HepG2 (cell line): ENCODE measurements around the gene TAL2. TPM values are rescaled to one million over a fixed set of nuclear protein-coding genes. Genes with fewer than 3 reads are reported as not detected.
A peak's percentile ranks its signal among the peaks of the same experiment; 100 is the strongest.

ENCODE experiments used
- ARID2 ChIP-seq: sonication (generic); formaldehyde crosslinking; IDR thresholded peaks from 2 replicates; pipeline ENCODE4 v1.8.1; 2022; ENCODE audit warnings: mild to moderate bottlenecking, missing genetic modification reagents, borderline replicate concordance
- FLYWCH1 ChIP-seq: sonication (generic); formaldehyde crosslinking; IDR thresholded peaks from 2 replicates; pipeline ENCODE4 v1.8.1; 2023; ENCODE audit warnings: mild to moderate bottlenecking, missing genetic modification reagents
- LCORL ChIP-seq, 2 experiments: fragments of 450-650 bp in 1 of 2; sonication (generic) in 1 of 2; formaldehyde crosslinking in 1 of 2; IDR thresholded peaks; 2 replicates each; pipeline versions ENCODE4 v1.5.0 to v1.6.1; 2017 to 2020; ENCODE audit warnings: antibody characterized with exemption in 1 of 2, missing genetic modification reagents in 1 of 2
- PAX8 ChIP-seq: sonication (generic); formaldehyde crosslinking; IDR thresholded peaks from 2 replicates; pipeline ENCODE4 v1.8.0; 2022; ENCODE audit warnings: mild to moderate bottlenecking, missing genetic modification reagents, borderline replicate concordance
- POGZ ChIP-seq: sonication (generic); formaldehyde crosslinking; IDR thresholded peaks from 2 replicates; pipeline ENCODE4 v1.4.0; 2020; ENCODE audit warnings: mild to moderate bottlenecking, missing genetic modification reagents
- RAD21 ChIP-seq: fragments of 450-650 bp; formaldehyde crosslinking; IDR thresholded peaks from 2 replicates; pipeline ENCODE4 v1.5.0; 2020; ENCODE audit warnings: mild to moderate bottlenecking
- REXO4 ChIP-seq: sonication (generic); formaldehyde crosslinking; IDR thresholded peaks from 2 replicates; pipeline ENCODE4 v1.8.0; 2022; ENCODE audit warnings: missing genetic modification reagents, mild to moderate bottlenecking, borderline replicate concordance
- RNF2 ChIP-seq: fragments of 450-650 bp; conservative IDR thresholded peaks from 2 replicates; pipeline ENCODE4 v1.6.1; 2016; ENCODE audit warnings: low read depth
- SAFB2 ChIP-seq: sonication (generic); formaldehyde crosslinking; IDR thresholded peaks from 2 replicates; pipeline ENCODE4 v1.5.1; 2020; ENCODE audit warnings: missing genetic modification reagents, low read depth, mild to moderate bottlenecking, borderline replicate concordance
- SATB2 ChIP-seq: sonication (generic); formaldehyde crosslinking; IDR thresholded peaks from 2 replicates; pipeline ENCODE4 v1.5.0; 2020; ENCODE audit warnings: missing genetic modification reagents
- SCMH1 ChIP-seq: sonication (generic); formaldehyde crosslinking; IDR thresholded peaks from 2 replicates; pipeline ENCODE4 v1.9.0; 2021; ENCODE audit warnings: missing genetic modification reagents, mild to moderate bottlenecking, borderline replicate concordance
- YEATS4 ChIP-seq: sonication (generic); formaldehyde crosslinking; IDR thresholded peaks from 2 replicates; pipeline ENCODE4 v1.4.0; 2020; ENCODE audit warnings: missing genetic modification reagents, borderline replicate concordance
- ZNF430 ChIP-seq: sonication (generic); formaldehyde crosslinking; IDR thresholded peaks from 2 replicates; pipeline ENCODE4 v1.9.0; 2021; ENCODE audit warnings: mild to moderate bottlenecking, missing genetic modification reagents
- ZNF589 ChIP-seq: sonication (generic); formaldehyde crosslinking; conservative IDR thresholded peaks from 2 replicates; pipeline ENCODE4 v1.8.0; 2022; ENCODE audit warnings: mild to moderate bottlenecking, moderate library complexity, missing genetic modification reagents
- ZNF788 ChIP-seq: sonication (generic); formaldehyde crosslinking; IDR thresholded peaks from 2 replicates; pipeline ENCODE4 v1.5.0; 2020; ENCODE audit warnings: mild to moderate bottlenecking, missing genetic modification reagents, borderline replicate concordance
- polyA plus RNA-seq, 8 experiments: library from polyadenylated mRNA; depleted of rRNA in 3 of 8; stranded (reverse) in 7 of 8; unstranded in 1 of 8; fragments of >200 nt; fragmentation: Illumina TruSeq in 4 of 8; extraction: Trizol in 4 of 8; gene quantifications; 2 replicates each; pipeline versions ENCODE4 v1.2.1 to v1.2.3, GENCODE V29; 2011 to 2016; ENCODE audit warnings: low read depth in 4 of 8, missing spikeins in 1 of 8, mixed read lengths in 1 of 8; ENCODE audit not compliant: insufficient read depth in 1 of 8
- total RNA-seq, 5 experiments: library from RNA; depleted of rRNA; stranded (reverse); fragments of >200 nt; fragmentation: Illumina TruSeq; extraction: Trizol; gene quantifications; 2 replicates each; pipeline ENCODE4 v1.2.3, GENCODE V29; 2016; ENCODE audit warnings: low read depth in 1 of 5
- TF ChIP-seq, protein P1 (sequence below), 2 experiments: sonication (generic) in 1 of 2; formaldehyde crosslinking in 1 of 2; IDR thresholded peaks; 2 replicates each; pipeline versions ENCODE4 v1.4.0 to v1.6.1; 2016 to 2020; ENCODE audit warnings: borderline replicate concordance in 1 of 2, low read depth in 1 of 2, mild to moderate bottlenecking in 1 of 2, missing genetic modification reagents in 1 of 2
- TF ChIP-seq, protein P2 (sequence below): IDR thresholded peaks from 2 replicates; pipeline ENCODE4 v1.6.1; 2016; ENCODE audit warnings: missing compliant biosample characterization, missing genetic modification reagents, borderline replicate concordance
- TF ChIP-seq, protein P3 (sequence below): sonication (generic); formaldehyde crosslinking; IDR thresholded peaks from 2 replicates; pipeline ENCODE4 v1.5.1; 2020; ENCODE audit warnings: missing genetic modification reagents, mild to moderate bottlenecking, borderline replicate concordance
- TF ChIP-seq, protein P4 (sequence below): sonication (generic); formaldehyde crosslinking; IDR thresholded peaks from 2 replicates; pipeline ENCODE4 v1.4.0; 2020; ENCODE audit warnings: missing genetic modification reagents, mild to moderate bottlenecking, borderline replicate concordance

Gene TAL2
- total and polyA plus RNA-seq, 2 of the 13 experiments (the other 11 are each of a cell fraction or from before 2014, with no cell fraction given) = 0.22 TPM; not detected in 1

DNA sequence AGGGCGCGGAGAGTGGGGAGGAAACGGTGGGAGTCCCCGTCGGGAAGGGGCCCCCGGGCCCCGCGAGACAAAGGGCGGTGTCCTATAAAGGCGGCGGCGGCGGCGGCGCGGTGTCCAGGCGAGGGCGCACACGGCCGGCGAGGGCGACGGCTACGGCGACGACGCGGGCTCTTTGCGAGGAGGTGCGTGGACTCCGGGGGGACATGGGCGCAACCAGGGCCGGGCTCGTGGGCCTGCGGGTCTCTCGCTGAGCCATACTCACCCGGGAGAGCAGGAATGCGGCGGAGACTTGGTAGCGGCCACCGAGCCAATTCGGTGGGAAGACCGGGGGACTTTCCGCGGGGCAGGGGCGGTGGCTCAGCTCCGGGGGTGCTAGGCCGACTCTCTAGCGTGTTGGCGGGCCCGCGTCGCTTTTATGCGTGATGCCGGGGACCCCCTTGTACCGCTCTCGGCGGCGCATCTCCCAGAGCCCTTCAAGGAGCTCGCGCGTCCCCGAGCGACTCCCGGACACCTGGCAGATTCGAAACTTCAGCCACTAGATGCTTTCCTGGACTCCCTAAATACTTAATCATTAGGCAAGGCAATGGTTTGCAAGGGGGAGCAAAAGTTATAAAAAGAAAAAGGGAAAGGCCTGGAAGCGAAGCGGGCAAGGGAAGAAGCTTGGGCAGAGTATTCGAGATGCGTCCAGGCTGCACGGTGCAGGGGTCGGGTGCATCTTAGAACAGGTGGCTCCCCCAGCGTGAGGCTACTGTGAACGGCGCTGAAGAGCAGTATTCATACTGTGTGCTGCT lies 5.9 kb upstream of the TAL2 start (continued):
- TF ChIP-seq, protein P1, sequence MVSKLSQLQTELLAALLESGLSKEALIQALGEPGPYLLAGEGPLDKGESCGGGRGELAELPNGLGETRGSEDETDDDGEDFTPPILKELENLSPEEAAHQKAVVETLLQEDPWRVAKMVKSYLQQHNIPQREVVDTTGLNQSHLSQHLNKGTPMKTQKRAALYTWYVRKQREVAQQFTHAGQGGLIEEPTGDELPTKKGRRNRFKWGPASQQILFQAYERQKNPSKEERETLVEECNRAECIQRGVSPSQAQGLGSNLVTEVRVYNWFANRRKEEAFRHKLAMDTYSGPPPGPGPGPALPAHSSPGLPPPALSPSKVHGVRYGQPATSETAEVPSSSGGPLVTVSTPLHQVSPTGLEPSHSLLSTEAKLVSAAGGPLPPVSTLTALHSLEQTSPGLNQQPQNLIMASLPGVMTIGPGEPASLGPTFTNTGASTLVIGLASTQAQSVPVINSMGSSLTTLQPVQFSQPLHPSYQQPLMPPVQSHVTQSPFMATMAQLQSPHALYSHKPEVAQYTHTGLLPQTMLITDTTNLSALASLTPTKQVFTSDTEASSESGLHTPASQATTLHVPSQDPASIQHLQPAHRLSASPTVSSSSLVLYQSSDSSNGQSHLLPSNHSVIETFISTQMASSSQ (IDR thresholded peaks at IDR 0.05; ENCODE audit: low read depth) = no peak
- TF ChIP-seq, protein P1 (CRISPR knock-in tag; IDR thresholded peaks at IDR 0.05; ENCODE audit: borderline replicate concordance) = 0 out of 2 replicates have a peak, but pooled peaks have one; percentile 31
- TF ChIP-seq SCMH1 (CRISPR knock-in tag) (no peak), REXO4 (CRISPR knock-in tag) (no peak), PAX8 (no peak), ZNF589 (CRISPR knock-in tag) (no peak), ZNF788 (CRISPR knock-in tag) (0 out of 2 replicates have a peak, but pooled peaks have one; percentile 14), ARID2 (CRISPR knock-in tag) (0 out of 2 replicates have a peak, but pooled peaks have one; percentile 58), ZNF430 (CRISPR knock-in tag) (peak; percentile 74; the same call in 1 of the 2 replicates), RAD21 (peak; percentile 75), SAFB2 (CRISPR knock-in tag) (0 out of 2 replicates have a peak, but pooled peaks have one; percentile 30), LCORL (IDR thresholded peaks at IDR 0.05) (no peak), LCORL (CRISPR knock-in tag; IDR thresholded peaks at IDR 0.05) (no peak), SATB2 (CRISPR knock-in tag) (peak; percentile 52; the same call in 1 of the 2 replicates), POGZ (CRISPR knock-in tag) (peak; percentile 37; the same call in 1 of the 2 replicates), FLYWCH1 (0 out of 2 replicates have a peak, but pooled peaks have one; percentile 68), YEATS4 (CRISPR knock-in tag) (peak; percentile 34; the same call in 1 of the 2 replicates), RNF2 (peak; percentile 49; the same call in 1 of the 2 replicates)
- TF ChIP-seq, protein P2, sequence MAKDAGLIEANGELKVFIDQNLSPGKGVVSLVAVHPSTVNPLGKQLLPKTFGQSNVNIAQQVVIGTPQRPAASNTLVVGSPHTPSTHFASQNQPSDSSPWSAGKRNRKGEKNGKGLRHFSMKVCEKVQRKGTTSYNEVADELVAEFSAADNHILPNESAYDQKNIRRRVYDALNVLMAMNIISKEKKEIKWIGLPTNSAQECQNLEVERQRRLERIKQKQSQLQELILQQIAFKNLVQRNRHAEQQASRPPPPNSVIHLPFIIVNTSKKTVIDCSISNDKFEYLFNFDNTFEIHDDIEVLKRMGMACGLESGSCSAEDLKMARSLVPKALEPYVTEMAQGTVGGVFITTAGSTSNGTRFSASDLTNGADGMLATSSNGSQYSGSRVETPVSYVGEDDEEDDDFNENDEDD (CRISPR knock-in tag) = peak; percentile 79; the same call in 1 of the 2 replicates
- TF ChIP-seq, protein P3, sequence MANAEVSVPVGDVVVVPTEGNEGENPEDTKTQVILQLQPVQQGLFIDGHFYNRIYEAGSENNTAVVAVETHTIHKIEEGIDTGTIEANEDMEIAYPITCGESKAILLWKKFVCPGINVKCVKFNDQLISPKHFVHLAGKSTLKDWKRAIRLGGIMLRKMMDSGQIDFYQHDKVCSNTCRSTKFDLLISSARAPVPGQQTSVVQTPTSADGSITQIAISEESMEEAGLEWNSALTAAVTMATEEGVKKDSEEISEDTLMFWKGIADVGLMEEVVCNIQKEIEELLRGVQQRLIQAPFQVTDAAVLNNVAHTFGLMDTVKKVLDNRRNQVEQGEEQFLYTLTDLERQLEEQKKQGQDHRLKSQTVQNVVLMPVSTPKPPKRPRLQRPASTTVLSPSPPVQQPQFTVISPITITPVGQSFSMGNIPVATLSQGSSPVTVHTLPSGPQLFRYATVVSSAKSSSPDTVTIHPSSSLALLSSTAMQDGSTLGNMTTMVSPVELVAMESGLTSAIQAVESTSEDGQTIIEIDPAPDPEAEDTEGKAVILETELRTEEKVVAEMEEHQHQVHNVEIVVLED = peak; percentile 37
- TF ChIP-seq, protein P4, sequence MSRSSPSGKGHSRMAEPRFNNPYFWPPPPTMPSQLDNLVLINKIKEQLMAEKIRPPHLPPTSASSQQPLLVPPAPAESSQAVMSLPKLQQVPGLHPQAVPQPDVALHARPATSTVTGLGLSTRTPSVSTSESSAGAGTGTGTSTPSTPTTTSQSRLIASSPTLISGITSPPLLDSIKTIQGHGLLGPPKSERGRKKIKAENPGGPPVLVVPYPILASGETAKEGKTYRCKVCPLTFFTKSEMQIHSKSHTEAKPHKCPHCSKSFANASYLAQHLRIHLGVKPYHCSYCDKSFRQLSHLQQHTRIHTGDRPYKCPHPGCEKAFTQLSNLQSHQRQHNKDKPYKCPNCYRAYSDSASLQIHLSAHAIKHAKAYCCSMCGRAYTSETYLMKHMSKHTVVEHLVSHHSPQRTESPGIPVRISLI (CRISPR knock-in tag) = no peak
